H9 (cell line): ENCODE results near the gene ADARB2. TPM values are rescaled to one million over a fixed set of nuclear protein-coding genes. Genes with fewer than 3 reads are reported as not detected.

Experiments used
- DNase-seq: peaks from one replicate; pipeline ENCODE4 v3.0.0-alpha.2; 2017
- H2AFZ ChIP-seq: one replicate; pipeline ENCODE4 v1.6.1; 2013; ENCODE audit warnings: mild to moderate bottlenecking, low read length, control low read depth, moderate library complexity
- H2AK5ac ChIP-seq: 2 replicates; pipeline ENCODE4 v1.6.1; 2013; ENCODE audit warnings: low read length, control low read depth, mixed read lengths; ENCODE audit not compliant: insufficient read length
- H2BK120ac ChIP-seq: one replicate; pipeline ENCODE4 v1.6.1; 2013; ENCODE audit warnings: low read depth, mild to moderate bottlenecking, low read length, control low read depth, inconsistent platforms; ENCODE audit not compliant: poor library complexity, severe bottlenecking
- H2BK12ac ChIP-seq: 2 replicates; pipeline ENCODE4 v1.6.1; 2013; ENCODE audit warnings: low read length, control low read depth, mixed read lengths, low read depth; ENCODE audit not compliant: insufficient read length
- H2BK15ac ChIP-seq: 2 replicates; pipeline ENCODE4 v1.6.1; 2013; ENCODE audit warnings: low read depth, low read length, control low read depth
- H2BK20ac ChIP-seq: one replicate; pipeline ENCODE4 v1.6.1; 2013; ENCODE audit warnings: low read depth, mild to moderate bottlenecking, low read length, control low read depth, inconsistent platforms; ENCODE audit not compliant: poor library complexity, severe bottlenecking
- H2BK5ac ChIP-seq: 2 replicates; pipeline ENCODE4 v1.6.1; 2013; ENCODE audit warnings: low read length, control low read depth, mixed read lengths; ENCODE audit not compliant: insufficient read length
- H3K14ac ChIP-seq: 2 replicates; pipeline ENCODE4 v1.6.1; 2013; ENCODE audit warnings: low read length, control low read depth; ENCODE audit not compliant: insufficient read depth
- H3K18ac ChIP-seq: 2 replicates; pipeline ENCODE4 v1.6.1; 2013; ENCODE audit warnings: low read depth, mild to moderate bottlenecking, mixed read lengths, low read length, control low read depth; ENCODE audit not compliant: insufficient read length
- H3K23ac ChIP-seq: 2 replicates; pipeline ENCODE4 v1.6.1; 2013; ENCODE audit warnings: low read length, control low read depth, mixed read lengths, low read depth; ENCODE audit not compliant: insufficient read length
- H3K23me2 ChIP-seq: 2 replicates; pipeline ENCODE4 v1.6.1; 2013; ENCODE audit warnings: low read depth, mild to moderate bottlenecking, mixed read lengths, low read length, control low read depth; ENCODE audit not compliant: insufficient read length, poor library complexity, severe bottlenecking
- H3K27ac ChIP-seq: 2 replicates; pipeline ENCODE4 v1.5.1; 2013; ENCODE audit warnings: low read length, control low read depth, mixed read lengths, low read depth; ENCODE audit not compliant: insufficient read length
- H3K27me3 ChIP-seq: 2 replicates; pipeline ENCODE4 v1.6.1; 2013; ENCODE audit warnings: low read length, control low read depth, inconsistent platforms; ENCODE audit not compliant: insufficient read depth
- H3K4ac ChIP-seq: 2 replicates; pipeline ENCODE4 v1.6.1; 2013; ENCODE audit warnings: low read depth, mild to moderate bottlenecking, control low read depth, inconsistent platforms, low read length, moderate library complexity
- H3K4me1 ChIP-seq: 2 replicates; pipeline ENCODE4 v1.6.1; 2013; ENCODE audit warnings: low read length, control low read depth, inconsistent platforms; ENCODE audit not compliant: insufficient read depth
- H3K4me2 ChIP-seq: 2 replicates; pipeline ENCODE4 v1.6.1; 2013; ENCODE audit warnings: low read length, control low read depth, mixed read lengths; ENCODE audit not compliant: insufficient read length, insufficient read depth
- H3K56ac ChIP-seq: 2 replicates; pipeline ENCODE4 v1.6.1; 2013; ENCODE audit warnings: low read depth, mild to moderate bottlenecking, mixed read lengths, low read length, control low read depth; ENCODE audit not compliant: insufficient read length
- H3K79me1 ChIP-seq: 2 replicates; pipeline ENCODE4 v1.6.1; 2013; ENCODE audit warnings: low read depth, mild to moderate bottlenecking, moderate library complexity, low read length, control low read depth, inconsistent platforms; ENCODE audit not compliant: insufficient read depth, poor library complexity, severe bottlenecking
- H3K79me2 ChIP-seq: 2 replicates; pipeline ENCODE4 v1.6.1; 2013; ENCODE audit warnings: low read length, control low read depth, inconsistent platforms; ENCODE audit not compliant: insufficient read depth
- H3K9ac ChIP-seq: 2 replicates; pipeline ENCODE4 v1.6.1; 2013; ENCODE audit warnings: low read length, control low read depth, mixed read lengths; ENCODE audit not compliant: insufficient read length; ENCODE audit errors: extremely low read depth
- H3K9me3 ChIP-seq: one replicate; pipeline ENCODE4 v1.6.1; 2013; ENCODE audit warnings: low read depth, low read length, inconsistent platforms; ENCODE audit not compliant: control insufficient read depth
- H3T11ph ChIP-seq: one replicate; pipeline ENCODE4 v1.6.1; 2013; ENCODE audit warnings: mild to moderate bottlenecking, low read length, control low read depth, inconsistent platforms
- H4K20me1 ChIP-seq: one replicate; pipeline ENCODE4 v1.6.1; 2013; ENCODE audit not compliant: control insufficient read depth, insufficient read length, insufficient read depth
- H4K5ac ChIP-seq: 2 replicates; pipeline ENCODE4 v1.6.1; 2013; ENCODE audit warnings: low read depth, mild to moderate bottlenecking, mixed read lengths, low read length, control low read depth; ENCODE audit not compliant: insufficient read length
- H4K8ac ChIP-seq: replicated peaks from 2 replicates; pipeline ENCODE4 v1.6.1; 2013; ENCODE audit warnings: low read length, control low read depth, mixed read lengths, low read depth; ENCODE audit not compliant: insufficient read length
- H4K91ac ChIP-seq: 2 replicates; pipeline ENCODE4 v1.6.1; 2013; ENCODE audit warnings: low read depth, mild to moderate bottlenecking, moderate library complexity, mixed read lengths, low read length, control low read depth; ENCODE audit not compliant: insufficient read length
- H3K27ac Mint-ChIP-seq, 3 experiments: 2 replicates in 2 of 3; 3 replicates in 1 of 3; pipeline ENCODE4 v1.8.0; 2020 to 2021; ENCODE audit warnings: mixed read lengths in 3 of 3, mild to moderate bottlenecking in 1 of 3, moderate library complexity in 1 of 3
- H3K27me3 Mint-ChIP-seq: 2 replicates; pipeline ENCODE4 v1.8.0; 2021; ENCODE audit warnings: low read depth, mild to moderate bottlenecking, moderate library complexity, mixed read lengths
- H3K36me3 Mint-ChIP-seq, 3 experiments: 2 replicates in 2 of 3; 3 replicates in 1 of 3; pipeline ENCODE4 v1.8.0; 2020 to 2021; ENCODE audit warnings: low read depth in 3 of 3, mixed read lengths in 3 of 3; ENCODE audit not compliant: insufficient read depth in 1 of 3
- H3K4me1 Mint-ChIP-seq, 2 experiments: 2 replicates each; pipeline ENCODE4 v1.8.0; 2020; ENCODE audit warnings: mixed read lengths in 2 of 2
- H3K4me3 Mint-ChIP-seq, 2 experiments: 2 replicates in 1 of 2; 3 replicates in 1 of 2; pipeline ENCODE4 v1.8.0; 2020 to 2021; ENCODE audit warnings: mild to moderate bottlenecking in 2 of 2, mixed read lengths in 2 of 2, moderate library complexity in 1 of 2
- H3K9me3 Mint-ChIP-seq, 2 experiments: 2 replicates in 1 of 2; 3 replicates in 1 of 2; pipeline ENCODE4 v1.8.0; 2020; ENCODE audit warnings: mild to moderate bottlenecking in 2 of 2, mixed read lengths in 2 of 2, moderate library complexity in 1 of 2
- CTCF ChIP-seq: fragments of 200-600 bp; sonication (generic); conservative IDR thresholded peaks from 3 replicates; pipeline ENCODE4 v1.8.0; 2021; ENCODE audit warnings: antibody characterized with exemption, mild to moderate bottlenecking
- WGBS: extraction: QIAGEN DNeasy Blood & Tissue Kit; methylation state at CpG from one replicate; pipeline ENCODE4 v1.1.7; 2013; ENCODE audit warnings: missing lambda C conversion rate, low lambda C conversion rate, mixed read lengths; ENCODE audit not compliant: insufficient read length; ENCODE audit errors: extremely low coverage; 5-methylcytosine and 5-hydroxymethylcytosine counted together
- total RNA-seq: library from RNA; stranded (reverse); gene quantifications from 2 replicates; pipeline ENCODE4 v1.2.1, GENCODE V29; 2021

The ADARB2 gene
- total RNA-seq, 1 experiment from 2014 or later, result 0.87 TPM

- no CpG with 5 or more reads among the region's 9 CpGs for WGBS
- Histone ChIP-seq H2BK12ac (no peak overlapping the region), H3K79me2 (no peaks in the 10 kb centered on the region), H2BK20ac (no peak overlapping the region), H4K8ac (no peak overlapping the region), H2AFZ (no peak overlapping the region), H3K18ac (no peak overlapping the region), H3K4me1 (no peaks in the 10 kb centered on the region), H3K56ac (no peak overlapping the region), H4K5ac (no peak overlapping the region), H3K9ac (no peak overlapping the region), H2AK5ac (no peak overlapping the region), H3K4me2 (no peak overlapping the region), H3K23me2 (no peaks in the 10 kb centered on the region), H3K14ac (no peak overlapping the region; the same call in 1 of the 2 replicates), H3K27ac (no peak overlapping the region), H4K20me1 (no peaks in the 10 kb centered on the region), H4K91ac (no peak overlapping the region), H2BK15ac (no peak overlapping the region), H3K79me1 (no peaks in the 10 kb centered on the region), H2BK120ac (no peak overlapping the region), H3T11ph (no peak overlapping the region), H2BK5ac (no peak overlapping the region), H3K23ac (no peak overlapping the region), H3K27me3 (no peaks in the 10 kb centered on the region), H3K4ac (no peak overlapping the region), H3K9me3 (no peaks in the 10 kb centered on the region)
- Mint-ChIP-seq H3K27me3 (peaks cover 10% of the 10 kb centered on the region), H3K4me3 (no peak overlapping the region), H3K9me3 (no peaks in the 10 kb centered on the region), H3K27ac (no peak overlapping the region), H3K36me3 (no peaks in the 10 kb centered on the region), H3K4me1 (no peaks in the 10 kb centered on the region)
- TF ChIP-seq CTCF, result no peak
- no peak for DNase-seq
Observed at GRCh38 chr10:1577373-1577770, 160.0 kb downstream of the ADARB2 start.
